GM21576 (cell line): ENCODE results near the gene DDX6.
"Not testable (repeated sequence)": the region's sequence is repeated elsewhere in the genome, so short reads cannot be mapped to it uniquely, and the experiment has no call there.

Experiments
- ATAC-seq: cut with Tn5 transposase; IDR thresholded peaks from one replicate; pipeline ENCODE4 v1.9.1; 2021; ENCODE audit warnings: mild to moderate bottlenecking, moderate library complexity; ENCODE audit not compliant: unreplicated experiment

The DDX6 gene, protein sequence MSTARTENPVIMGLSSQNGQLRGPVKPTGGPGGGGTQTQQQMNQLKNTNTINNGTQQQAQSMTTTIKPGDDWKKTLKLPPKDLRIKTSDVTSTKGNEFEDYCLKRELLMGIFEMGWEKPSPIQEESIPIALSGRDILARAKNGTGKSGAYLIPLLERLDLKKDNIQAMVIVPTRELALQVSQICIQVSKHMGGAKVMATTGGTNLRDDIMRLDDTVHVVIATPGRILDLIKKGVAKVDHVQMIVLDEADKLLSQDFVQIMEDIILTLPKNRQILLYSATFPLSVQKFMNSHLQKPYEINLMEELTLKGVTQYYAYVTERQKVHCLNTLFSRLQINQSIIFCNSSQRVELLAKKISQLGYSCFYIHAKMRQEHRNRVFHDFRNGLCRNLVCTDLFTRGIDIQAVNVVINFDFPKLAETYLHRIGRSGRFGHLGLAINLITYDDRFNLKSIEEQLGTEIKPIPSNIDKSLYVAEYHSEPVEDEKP

DNA sequence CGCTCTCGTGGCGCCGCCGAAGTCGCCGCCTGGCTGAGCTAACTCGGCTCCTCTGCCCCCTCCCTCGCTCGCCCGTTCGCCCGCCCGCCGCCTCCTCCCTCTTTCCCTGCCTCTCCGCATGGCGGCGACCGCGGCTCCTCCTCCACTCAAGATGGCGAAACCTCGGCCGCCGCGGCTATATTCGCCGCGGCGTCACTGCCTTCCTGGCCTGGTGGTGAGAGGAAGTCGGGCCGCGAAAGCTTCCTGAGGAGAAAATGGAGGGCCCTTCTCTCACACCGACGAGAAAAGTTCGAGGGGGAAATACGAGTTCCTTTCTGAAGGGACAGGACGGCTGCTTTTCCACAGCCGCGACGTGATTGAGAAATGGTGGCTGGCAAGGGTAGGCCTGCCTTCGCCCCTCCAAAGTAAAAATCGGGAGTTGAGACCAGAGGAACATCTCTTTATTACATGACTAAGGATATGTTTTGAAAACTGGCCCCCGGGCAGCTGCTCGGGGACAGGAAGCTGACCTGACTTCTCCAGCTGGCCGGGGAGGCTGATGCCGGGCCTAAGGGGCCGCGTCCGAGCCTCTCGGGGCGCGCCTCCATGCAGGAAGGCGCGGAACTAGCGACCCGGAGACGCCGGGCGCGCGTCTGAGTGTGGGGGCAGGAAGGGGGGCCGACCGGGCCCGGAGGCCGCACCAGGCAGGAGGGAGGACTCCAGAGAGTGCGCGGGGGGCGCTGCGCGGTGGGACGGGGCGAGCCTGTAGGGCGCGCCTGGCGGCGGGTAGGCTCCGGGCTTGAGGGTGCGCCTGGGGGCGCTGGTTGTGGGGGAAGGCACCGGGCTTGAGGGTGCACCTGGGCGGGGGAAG lies at the start of gene DDX6:
Gene DDX6, minus strand, starts transcription at position 54 of the 850 bp plus-strand sequence. CDS start 4,913 bp downstream, outside the sequence.
- ATAC-seq, result peak; percentile 35

DNA sequence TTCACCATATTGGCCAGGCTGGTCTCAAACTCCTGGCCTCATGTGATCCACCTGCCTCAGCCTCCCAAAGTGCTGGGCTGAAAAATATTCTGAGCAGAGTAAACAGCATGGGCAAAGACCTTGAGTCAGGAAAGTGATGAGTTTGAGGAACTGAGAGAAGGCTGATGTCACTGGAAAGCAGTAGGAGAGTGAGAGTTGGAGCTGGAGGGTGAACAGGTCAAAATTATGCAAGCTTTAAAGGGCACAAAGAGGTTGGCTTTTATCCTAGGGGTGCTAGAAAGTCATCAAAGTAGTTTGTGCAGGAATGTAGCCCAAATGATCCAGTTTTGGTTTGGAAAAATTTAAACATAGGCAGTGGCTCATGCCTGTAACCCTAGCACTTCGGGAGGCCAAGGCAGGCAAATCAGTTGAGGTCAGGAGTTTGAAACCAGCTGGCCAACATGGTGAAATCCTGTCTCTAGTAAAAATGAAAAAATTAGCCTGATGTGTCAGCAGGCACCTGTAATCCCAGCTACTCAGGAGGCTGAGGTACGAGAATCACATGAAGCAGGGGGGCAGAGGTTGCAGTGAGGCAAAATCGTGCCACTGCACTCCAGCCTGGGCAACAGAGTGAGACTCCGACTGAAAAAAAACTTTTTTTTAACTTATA lies 48.1 kb upstream of the DDX6 start:
- peak; percentile 73 for ATAC-seq

DNA sequence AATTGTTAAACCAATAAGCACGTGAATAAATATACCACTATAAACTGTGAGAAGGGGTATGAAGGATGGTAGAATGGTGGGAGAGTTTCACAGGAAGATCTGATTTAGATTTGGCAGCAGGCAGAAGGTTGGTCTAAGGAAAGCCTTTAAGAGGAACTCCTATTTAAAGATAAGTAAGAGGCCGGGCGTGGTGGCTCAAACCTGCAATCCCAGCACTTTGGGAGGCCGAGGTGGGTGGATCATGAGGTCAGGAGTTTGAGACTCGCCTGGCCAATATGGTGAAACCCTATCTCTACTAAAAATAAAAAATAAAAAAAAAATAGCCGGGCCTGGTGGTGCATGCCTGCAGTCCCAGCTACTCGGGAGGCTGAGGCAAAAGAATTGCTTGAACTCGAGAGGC lies 46.9 kb upstream of the DDX6 start:
- ATAC-seq, result no peak

DNA sequence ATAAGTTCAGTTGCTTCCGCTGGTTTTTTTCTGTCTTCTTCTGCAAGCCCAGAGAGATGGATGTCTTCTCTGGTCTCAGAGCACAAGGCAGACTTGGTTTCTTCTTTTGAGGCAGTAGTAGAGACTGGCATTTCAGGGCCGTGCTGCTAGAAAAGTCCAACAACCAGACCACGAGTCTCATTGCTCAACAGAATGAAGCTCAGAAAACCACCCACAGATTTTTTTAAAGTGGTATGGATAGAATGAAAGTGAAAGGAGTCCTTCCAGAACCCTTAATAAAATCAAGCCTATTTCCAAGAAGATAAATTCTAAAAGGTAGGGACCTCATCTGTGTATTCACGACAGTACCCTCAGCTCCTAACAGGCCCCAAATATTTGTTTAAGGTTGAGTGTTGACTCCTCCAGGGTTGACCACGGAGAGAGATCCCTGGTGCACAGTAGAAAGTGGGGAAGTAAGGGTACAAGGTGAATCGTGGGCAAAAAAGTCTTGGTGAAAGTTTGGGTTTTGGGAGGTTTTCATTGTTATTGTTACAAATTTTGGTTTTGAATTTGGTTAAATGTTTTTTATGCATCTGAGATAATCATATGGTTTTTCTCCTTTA lies 43.6 kb upstream of the DDX6 start:
- no peak for ATAC-seq

DNA sequence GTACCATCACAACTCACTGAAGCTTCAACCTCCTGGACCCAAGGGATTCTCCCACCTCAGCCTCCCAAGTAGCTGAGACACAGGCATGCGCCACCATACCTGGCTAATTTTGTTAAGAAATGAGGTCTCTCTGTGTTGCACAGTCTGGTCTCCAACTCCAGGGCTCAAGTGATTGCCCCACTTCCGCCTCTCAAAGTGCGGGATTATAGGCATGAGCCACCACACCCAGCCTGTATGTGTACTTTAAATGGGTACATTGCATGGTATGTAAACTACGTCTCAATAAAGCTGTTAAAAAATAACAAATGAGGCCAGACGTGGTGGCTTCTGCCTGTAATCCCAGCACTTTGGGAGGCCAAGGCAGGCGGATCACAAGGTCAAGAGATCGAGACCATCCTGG lies 36.2 kb upstream of the DDX6 start:
- no peak for ATAC-seq

DNA sequence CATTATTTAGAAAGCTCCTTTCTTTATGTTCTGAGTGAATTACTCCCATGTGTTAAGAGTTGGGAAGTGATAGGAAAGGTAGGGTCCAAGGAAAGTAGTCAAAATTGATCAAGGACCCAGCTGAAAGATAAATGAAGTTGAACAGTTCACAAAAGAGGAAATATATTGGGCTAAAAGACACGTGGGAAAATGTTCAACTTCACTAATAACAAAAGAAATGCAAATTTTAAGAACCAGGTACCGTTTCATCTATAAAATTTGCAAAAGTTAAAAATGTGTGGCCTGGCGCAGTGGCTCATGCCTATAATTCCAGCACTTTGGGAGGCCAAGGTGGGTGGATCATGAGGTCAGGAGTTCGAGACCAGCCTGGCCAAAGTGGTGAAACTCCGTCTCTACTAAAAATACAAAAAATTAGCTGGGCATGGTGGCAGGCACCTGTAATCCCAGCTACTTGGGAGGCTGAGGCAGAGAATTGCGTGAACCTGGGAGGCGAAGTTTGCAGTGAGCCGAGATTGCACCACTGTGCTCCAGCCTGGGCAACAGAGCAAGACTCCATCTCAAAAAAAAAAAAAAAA lies 32.1 kb upstream of the DDX6 start:
- not testable (repeated sequence) for ATAC-seq

DNA sequence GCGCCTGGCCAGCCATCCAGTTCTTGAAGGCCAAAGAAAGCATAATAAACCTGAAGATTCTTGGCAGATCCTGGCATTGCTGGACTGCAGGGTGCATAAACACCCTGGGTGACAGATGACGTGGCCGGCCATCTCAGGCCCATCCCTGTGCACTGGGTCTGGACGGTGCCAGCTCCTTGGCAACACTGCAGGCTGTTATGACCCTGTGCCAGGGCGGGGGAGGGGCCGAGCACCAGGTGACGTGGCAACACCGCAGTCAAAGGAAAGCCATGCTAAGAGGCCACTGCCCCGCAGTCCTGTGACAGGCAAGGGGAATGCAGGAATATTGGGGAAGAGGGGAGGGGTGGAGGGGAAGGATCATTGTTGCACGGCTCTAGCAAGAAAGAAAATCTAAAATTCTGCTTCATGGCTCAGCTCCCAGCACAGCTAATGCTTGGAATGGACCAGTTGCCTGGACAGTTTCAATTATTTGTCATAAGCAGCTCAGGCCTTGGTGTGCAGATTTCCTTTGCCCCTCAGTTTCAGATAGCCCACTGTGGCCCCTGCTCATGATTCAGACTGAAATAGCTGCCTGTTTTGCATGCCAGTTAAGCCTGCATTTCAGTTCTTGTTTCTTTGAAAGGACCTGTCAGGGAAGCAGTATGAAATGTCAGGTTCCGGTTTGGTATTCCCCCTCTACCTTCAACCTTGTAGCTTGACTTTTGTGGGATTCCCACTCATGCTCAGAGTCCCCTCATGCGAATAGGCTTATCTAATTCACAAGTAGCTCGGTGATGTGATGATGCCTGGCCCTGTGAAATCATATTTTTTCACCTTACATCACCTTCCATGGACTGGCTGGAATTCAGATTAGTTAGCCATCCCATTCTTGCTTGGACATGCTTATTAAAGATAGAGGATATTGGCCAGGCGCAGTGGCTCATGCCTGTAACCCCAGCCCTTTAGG lies 29.7 kb upstream of the DDX6 start:
- ATAC-seq, result peak; percentile 93

DNA sequence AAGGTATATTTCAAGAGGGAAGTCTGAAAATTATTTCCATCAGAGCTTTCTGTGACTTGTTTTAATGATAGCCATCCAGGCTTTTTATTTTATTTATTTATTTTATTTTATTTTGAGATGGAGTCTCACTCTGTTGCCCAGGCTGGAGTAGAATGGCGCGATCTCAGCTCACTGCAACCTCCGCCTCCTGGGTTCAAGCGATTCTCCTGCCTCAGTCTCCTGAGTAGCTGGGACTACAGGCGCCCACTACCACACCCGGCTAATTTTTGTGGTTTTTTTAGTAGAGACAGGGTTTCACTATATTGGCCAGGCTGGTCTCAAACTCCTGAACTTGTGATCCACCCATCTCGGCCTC lies 29.0 kb upstream of the DDX6 start:
- not testable (repeated sequence) for ATAC-seq

DNA sequence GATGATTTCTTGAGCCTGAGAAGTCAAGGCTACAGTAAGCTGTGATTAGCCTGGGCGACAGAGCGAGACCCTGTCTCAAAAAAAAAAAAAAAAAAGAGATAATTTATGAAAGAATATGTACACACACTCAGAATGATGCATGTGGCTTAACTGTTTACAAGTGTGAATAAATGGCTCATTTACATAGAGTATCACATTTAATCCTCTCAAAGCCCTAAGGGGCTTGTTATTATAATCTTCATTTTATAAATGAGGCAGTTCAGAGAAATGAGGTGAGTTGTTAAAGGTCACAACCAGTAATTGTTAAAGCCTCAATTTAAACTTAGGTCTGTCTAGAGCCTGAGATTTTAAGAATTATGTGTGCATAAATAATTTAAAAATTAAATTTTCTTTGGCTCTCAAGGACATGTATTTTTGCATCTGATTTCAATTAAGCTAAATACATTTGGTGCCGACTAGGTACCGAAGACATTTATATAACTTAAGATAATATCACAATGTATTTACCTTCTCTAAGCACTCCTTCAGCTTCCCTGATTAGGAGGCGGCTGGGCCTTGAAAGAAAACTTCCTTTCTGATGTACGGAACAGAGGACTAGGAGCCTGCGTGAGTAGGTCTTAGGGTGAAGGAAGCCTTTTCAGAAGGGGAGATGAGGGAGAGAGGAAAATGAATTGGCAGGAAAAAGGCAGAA lies 28.5 kb upstream of the DDX6 start:
- ATAC-seq, result no peak

DNA sequence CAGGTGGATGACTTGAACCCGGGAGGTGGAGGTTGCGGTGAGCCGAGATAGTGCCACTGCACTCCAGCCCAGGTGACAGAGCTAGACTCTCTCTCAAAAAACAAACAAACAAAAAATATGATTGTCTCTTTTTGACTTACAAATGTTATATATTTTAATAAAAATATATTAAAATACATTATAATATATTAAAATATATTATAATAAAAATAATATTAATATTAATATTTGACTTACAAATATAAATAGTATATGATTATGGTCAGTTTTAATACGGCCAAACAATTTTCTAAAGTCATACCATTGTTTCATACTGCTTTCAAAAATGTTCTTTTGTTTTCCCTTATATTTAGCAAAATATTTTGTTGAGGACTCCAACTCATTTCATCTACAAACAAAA lies 27.2 kb upstream of the DDX6 start:
- ATAC-seq, result no peak

DNA sequence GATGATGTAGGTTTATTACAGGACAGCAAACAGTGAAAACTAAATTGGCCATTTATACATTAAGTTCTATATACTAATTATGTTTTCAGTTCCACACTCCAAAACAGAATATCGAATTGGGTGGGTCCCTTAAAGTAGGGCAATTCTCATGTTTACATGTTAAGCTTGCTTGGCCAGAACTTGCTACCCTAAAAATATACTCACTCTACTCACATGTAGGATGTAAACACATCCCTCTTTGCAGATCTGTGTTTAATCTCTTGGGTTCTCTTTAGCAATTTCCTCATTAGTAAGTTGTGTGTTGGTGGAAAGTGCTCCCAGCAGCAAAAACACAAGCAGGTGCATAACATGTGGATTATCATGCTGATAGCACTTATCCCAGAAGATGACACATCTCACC lies 22.6 kb upstream of the DDX6 start:
- no peak for ATAC-seq

DNA sequence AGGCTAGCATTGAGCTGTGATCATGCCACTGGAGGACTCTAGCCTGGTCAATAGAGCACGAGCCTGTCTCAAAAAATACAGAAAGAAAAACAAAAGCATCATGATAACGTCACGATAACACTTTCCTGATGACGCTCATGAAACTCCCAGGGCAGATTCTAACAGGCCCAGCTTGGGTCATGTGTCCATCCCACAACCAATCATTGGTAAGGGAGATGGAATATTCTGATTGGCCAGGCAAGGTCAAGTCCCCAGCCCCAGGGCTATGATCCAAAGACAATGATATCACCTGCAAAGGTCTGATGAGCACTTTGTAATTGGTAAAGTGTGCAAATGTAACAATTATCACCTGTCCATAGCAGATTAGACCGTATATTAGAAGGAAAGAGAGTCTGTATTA lies 21.5 kb upstream of the DDX6 start:
- ATAC-seq, result no peak

DNA sequence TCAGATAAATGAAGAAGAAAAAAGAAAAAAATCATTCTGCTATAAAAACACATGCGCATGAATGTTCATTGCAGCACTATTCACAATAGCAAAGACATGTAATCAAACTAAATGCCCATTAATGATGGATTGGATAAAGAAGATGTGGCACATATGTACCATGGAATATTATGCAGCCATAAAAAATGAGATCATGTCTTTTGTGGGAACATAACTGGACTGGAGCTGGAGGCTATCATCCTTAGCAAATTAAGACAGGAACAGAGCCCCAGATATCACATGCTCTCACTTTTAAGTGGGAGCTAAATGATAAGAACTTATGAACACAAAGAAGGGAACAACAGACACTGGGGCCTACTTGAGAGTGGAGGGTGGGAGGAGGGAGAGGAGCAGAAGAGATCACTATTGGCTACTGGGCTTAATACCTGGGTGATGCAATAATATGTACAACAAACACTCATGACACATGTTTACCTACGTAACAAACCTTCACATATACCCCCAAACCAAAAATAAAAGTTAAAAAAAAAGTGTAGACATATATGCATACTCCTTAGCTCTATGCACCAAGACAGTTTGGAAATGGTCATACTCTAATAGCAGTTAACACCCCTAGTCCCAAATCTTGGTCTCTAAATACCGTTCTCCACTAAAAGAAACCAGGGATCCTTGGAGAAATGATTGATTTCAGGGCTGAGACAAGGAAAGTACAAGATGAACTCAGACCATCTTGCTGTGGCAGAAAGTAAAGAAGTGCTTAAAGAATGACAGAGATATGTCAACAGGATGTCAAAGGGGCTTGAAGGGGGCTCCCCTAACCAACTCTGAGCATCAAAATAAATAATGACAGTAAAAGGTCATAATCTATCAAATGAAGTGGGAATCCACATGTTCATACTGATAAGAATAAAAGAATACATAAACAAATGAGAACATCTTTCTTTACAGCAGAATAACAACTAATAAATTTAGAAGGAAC lies 17.1 kb upstream of the DDX6 start:
- ATAC-seq, result no peak

DNA sequence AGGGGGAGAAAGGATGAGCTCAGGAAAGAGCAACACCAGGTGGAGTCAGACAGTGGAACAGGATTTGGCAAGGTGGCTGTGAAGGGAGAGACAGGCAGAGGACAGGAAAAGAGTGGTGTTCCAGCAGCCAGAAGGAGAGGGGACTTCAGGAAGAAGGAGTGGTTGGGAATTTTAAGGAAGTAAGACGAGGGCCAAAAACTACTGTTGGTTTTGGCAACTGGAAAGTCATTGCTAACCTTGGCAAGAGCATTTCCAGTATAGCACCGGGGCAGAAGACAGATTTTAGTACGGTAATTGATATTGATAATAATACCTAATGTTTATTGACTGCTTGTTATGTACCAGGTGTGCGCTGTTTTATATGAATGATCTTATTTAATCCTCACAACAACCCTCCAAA lies 15.4 kb upstream of the DDX6 start:
- ATAC-seq, result no peak

DNA sequence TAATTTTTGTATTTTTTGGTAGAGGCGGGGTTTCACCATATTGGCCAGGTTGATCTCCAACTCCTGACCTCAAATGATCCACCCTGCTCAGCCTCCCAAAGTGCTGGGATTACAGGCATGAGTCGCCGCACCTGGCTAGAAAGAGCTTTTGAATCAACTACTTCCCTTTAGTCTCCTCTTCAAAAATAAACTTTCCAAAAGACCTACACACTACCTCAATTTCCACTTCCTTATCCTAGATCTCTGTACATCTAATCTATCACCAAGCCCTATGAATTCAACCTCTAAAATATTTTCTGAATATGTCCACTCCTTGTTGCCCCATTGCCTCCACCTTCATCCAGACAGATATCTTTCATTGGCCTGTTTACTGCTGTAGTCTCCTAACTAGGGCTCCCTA lies 13.1 kb upstream of the DDX6 start:
- no peak for ATAC-seq

DNA sequence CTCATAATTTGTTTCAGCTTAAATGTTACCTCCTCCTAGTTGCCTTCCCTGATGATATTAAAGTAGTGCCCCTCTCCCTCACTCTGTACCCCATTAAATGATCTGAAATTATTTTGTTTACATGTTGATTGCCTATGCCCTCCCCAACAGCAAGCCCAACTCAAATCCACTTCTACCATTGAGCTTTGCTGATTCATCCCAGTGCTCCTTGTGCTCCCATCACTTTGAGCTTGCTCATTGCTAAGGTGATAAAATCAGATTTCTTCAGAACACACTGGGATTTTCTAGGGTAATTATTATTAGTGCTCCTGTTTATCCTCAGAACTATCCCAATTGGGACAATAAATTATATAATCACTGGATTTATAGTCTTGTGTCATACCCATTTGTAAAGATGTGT lies 8.4 kb upstream of the DDX6 start:
- no peak for ATAC-seq

DNA sequence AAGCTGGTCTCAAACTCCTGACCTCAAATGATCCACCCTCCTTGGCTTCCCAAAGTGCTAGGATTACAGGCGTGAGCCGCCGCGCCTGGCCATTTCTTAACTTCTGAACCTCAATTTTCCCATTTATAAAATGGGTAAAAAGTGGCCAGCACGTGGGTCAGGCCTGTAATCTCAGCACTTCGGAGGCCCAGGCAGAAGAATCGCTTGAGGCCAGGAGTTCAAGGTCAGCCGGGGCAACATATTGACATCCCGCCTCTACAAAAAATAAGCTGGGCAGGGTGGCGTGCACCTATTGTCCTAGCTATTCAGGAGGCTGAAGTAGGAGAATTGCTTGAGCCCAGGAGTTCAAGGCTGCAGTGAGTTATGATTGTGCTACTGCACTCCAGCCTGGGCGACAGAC lies 6.5 kb upstream of the DDX6 start:
- ATAC-seq, result no peak

DNA sequence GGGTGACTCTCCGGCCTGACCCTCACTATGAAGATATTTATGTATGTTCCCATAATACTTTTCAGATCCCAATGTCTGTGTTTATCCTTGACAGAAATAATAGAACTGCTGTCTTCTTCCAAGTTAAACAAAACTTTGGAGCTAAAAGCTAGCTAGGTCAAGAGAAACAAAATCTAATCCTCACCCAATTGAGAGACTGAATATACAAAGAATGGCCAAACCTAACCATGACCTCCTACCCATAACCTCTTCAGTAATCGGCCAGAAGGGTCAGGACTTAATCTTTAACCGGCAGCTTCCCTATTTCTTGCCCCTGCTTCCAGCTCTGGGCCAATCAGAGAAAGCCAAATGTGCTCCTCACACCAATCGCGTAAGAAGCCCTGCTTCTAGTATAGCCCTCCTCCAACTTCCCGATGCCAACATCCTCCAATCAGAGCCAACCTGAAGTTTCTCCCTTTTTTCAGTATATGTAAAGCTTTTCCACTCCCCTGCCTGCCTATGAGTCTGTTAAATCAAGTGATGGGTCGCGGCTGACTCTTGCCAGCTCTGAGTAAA lies 1.7 kb upstream of the DDX6 start:
- peak; percentile 61 for ATAC-seq
